GM12891 (cell line): ENCODE measurements around the gene VTI1A.

Experiments used
- PAX5 ChIP-seq: IDR thresholded peaks from 2 replicates; pipeline ENCODE4 v1.6.1; 2011; ENCODE audit warnings: low read length, moderate library complexity, mild to moderate bottlenecking; ENCODE audit not compliant: insufficient read depth, severe bottlenecking
- POLR2A ChIP-seq: IDR thresholded peaks from 2 replicates; pipeline ENCODE4 v1.6.1; 2011; ENCODE audit warnings: low read depth, low read length, control low read depth
- POLR2AphosphoS5 ChIP-seq: IDR thresholded peaks from 2 replicates; pipeline ENCODE4 v1.6.1; 2011; ENCODE audit warnings: low read depth, low read length, control low read depth
- POU2F2 ChIP-seq: IDR thresholded peaks from 2 replicates; pipeline ENCODE4 v1.6.1; 2011; ENCODE audit warnings: low read depth, mild to moderate bottlenecking, control low read depth, low read length, moderate library complexity
- SPI1 ChIP-seq: IDR thresholded peaks from 2 replicates; pipeline ENCODE4 v1.6.1; 2011; ENCODE audit warnings: low read depth, low read length, control low read depth
- TAF1 ChIP-seq: IDR thresholded peaks from 2 replicates; pipeline ENCODE4 v1.6.1; 2011; ENCODE audit warnings: low read depth, low read length, control low read depth

DNA sequence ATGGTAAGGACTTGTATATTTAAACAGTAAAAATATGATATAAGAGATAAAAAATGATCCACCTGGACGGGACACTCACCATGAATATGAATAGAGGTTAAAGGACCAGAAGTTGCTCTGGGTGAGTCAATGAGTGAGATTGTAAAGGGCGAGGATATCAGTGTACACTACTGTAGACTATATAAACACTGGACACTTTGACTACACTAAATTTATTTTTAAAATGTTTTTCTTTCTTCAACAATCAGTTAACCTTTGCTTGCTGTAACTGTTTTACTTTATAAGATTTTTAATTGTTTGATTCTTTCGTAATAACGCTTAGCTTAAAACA lies 202.8 kb downstream of the VTI1A start:
- TF ChIP-seq POU2F2 (no peak), POLR2A (no peak), POLR2AphosphoS5 (no peak), SPI1 (no peak), TAF1 (no peak), PAX5 (no peak)
